COLO829 (cell line): ENCODE results near the gene TSPAN4.

ENCODE experiments used
- DNase-seq: peaks from one replicate; pipeline ENCODE4 v3.0.0; 2012; ENCODE audit warnings: low spot score

The TSPAN4 gene

GRCh38 chr11:911031-911889 is 68.6 kb downstream of the TSPAN4 start:
- DNase-seq, result peak; percentile 39

GRCh38 chr11:911890-912219 is 69.2 kb downstream of the TSPAN4 start:
- no peak for DNase-seq

GRCh38 chr11:912266-912665 is 69.6 kb downstream of the TSPAN4 start:
- DNase-seq, result no peak

- no peak for DNase-seq
These were observed 70.4 kb downstream of the TSPAN4 start for GRCh38 chr11:913043-913442.

- DNase-seq, result no peak
These were observed 71.6 kb downstream of the TSPAN4 start for GRCh38 chr11:914204-914603.

- DNase-seq, result no peak
These were observed 72.3 kb downstream of the TSPAN4 start for GRCh38 chr11:914747-915501.
